GM23338 (cell line): ENCODE measurements around the gene PLXND1. TPM values are rescaled to one million over a fixed set of nuclear protein-coding genes. Genes with fewer than 3 reads are reported as not detected.

Experiments used
- ATAC-seq: fragments of 200-7000 bp; cut with Tn5 transposase; 3 replicates; pipeline ENCODE4 v1.9.1; 2020
- DNase-seq: peaks from one replicate; pipeline ENCODE4 v3.0.0-alpha.2; 2015; ENCODE audit warnings: low spot score
- H2AFZ ChIP-seq: fragments of 200-600 bp; sonication (generic); 2 replicates; pipeline ENCODE4 v1.8.0; 2016; ENCODE audit warnings: antibody characterized with exemption, mild to moderate bottlenecking, moderate library complexity
- H3F3A ChIP-seq: fragments of 200-600 bp; sonication (generic); replicated peaks from 2 replicates; pipeline ENCODE4 v1.8.0; 2017; ENCODE audit warnings: antibody characterized with exemption, mixed run types, low read depth
- H3K27ac ChIP-seq: fragments of 200-600 bp; sonication (generic); 2 replicates; pipeline ENCODE4 v1.6.1; 2016; ENCODE audit warnings: low read depth
- H3K27me3 ChIP-seq: fragments of 200-600 bp; sonication (generic); 2 replicates; pipeline ENCODE4 v1.8.0; 2016; ENCODE audit warnings: mild to moderate bottlenecking, mixed run types, moderate library complexity; ENCODE audit not compliant: insufficient read depth
- H3K36me3 ChIP-seq: fragments of 200-600 bp; sonication (generic); 2 replicates; pipeline ENCODE4 v1.8.0; 2016; ENCODE audit warnings: mild to moderate bottlenecking; ENCODE audit not compliant: insufficient read depth
- H3K4me1 ChIP-seq: fragments of 200-600 bp; sonication (generic); 2 replicates; pipeline ENCODE4 v1.8.0; 2016; ENCODE audit warnings: mild to moderate bottlenecking, moderate library complexity; ENCODE audit not compliant: insufficient read depth
- H3K4me2 ChIP-seq: fragments of 200-600 bp; sonication (generic); 2 replicates; pipeline ENCODE4 v1.7.1; 2017; ENCODE audit warnings: mixed run types
- H3K4me3 ChIP-seq: fragments of 200-600 bp; sonication (generic); 2 replicates; pipeline ENCODE4 v1.6.1; 2016; ENCODE audit warnings: mixed run types
- H3K79me2 ChIP-seq: fragments of 200-600 bp; sonication (generic); replicated peaks from 2 replicates; pipeline ENCODE4 v1.8.0; 2017; ENCODE audit warnings: mild to moderate bottlenecking; ENCODE audit not compliant: insufficient read depth
- H3K9me2 ChIP-seq: fragments of 200-600 bp; sonication (generic); 2 replicates; pipeline ENCODE4 v1.8.0; 2017; ENCODE audit not compliant: insufficient read depth
- H4K20me1 ChIP-seq: fragments of 200-600 bp; sonication (generic); replicated peaks from 2 replicates; pipeline ENCODE4 v1.8.0; 2017; ENCODE audit warnings: mild to moderate bottlenecking; ENCODE audit not compliant: insufficient read depth
- H3K27ac Mint-ChIP-seq: 2 replicates; pipeline ENCODE4 v1.8.0; 2020; ENCODE audit warnings: inconsistent platforms, mild to moderate bottlenecking, moderate library complexity, mixed read lengths
- H3K27me3 Mint-ChIP-seq: 3 replicates; pipeline ENCODE4 v1.8.0; 2022; ENCODE audit warnings: low read depth, mild to moderate bottlenecking, moderate library complexity, mixed read lengths, inconsistent platforms; ENCODE audit not compliant: insufficient read depth, poor library complexity
- H3K36me3 Mint-ChIP-seq: 3 replicates; pipeline ENCODE4 v1.8.0; 2021; ENCODE audit warnings: low read depth, mild to moderate bottlenecking, inconsistent platforms, moderate library complexity, mixed read lengths
- H3K4me1 Mint-ChIP-seq: 3 replicates; pipeline ENCODE4 v1.8.0; 2020; ENCODE audit warnings: mild to moderate bottlenecking, inconsistent platforms, mixed read lengths
- H3K4me3 Mint-ChIP-seq: 3 replicates; pipeline ENCODE4 v1.8.0; 2021; ENCODE audit warnings: moderate library complexity, mild to moderate bottlenecking, inconsistent platforms, mixed read lengths
- H3K9me3 Mint-ChIP-seq: 3 replicates; pipeline ENCODE4 v1.8.0; 2020; ENCODE audit warnings: moderate library complexity, mild to moderate bottlenecking, inconsistent platforms, mixed read lengths
- CREB1 ChIP-seq: fragments of 250-450 bp; sonication (Bioruptor Pico); IDR thresholded peaks from 2 replicates; pipeline ENCODE4 v1.5.0; 2020; ENCODE audit warnings: low read depth, mild to moderate bottlenecking, moderate library complexity
- CTCF ChIP-seq, 2 experiments: fragments of 200-600 bp in 1 of 2; sonication (generic) in 1 of 2; conservative IDR thresholded peaks; 2 replicates each; pipeline versions ENCODE4 v1.5.1 to v1.6.1; 2016 to 2017; ENCODE audit warnings: antibody characterized with exemption in 2 of 2, low read depth in 2 of 2, mild to moderate bottlenecking in 2 of 2, moderate library complexity in 1 of 2
- EZH2 ChIP-seq: fragments of 200-600 bp; sonication (generic); IDR thresholded peaks from one replicate; pipeline ENCODE4 v1.8.0; 2017; ENCODE audit warnings: antibody characterized with exemption, mild to moderate bottlenecking, low read depth; ENCODE audit not compliant: unreplicated experiment
- EZH2phosphoT487 ChIP-seq: fragments of 200-600 bp; sonication (generic); IDR thresholded peaks from one replicate; pipeline ENCODE4 v1.8.1; 2018; ENCODE audit warnings: antibody characterized with exemption; ENCODE audit not compliant: unreplicated experiment
- JUNB ChIP-seq: IDR thresholded peaks from one replicate; pipeline ENCODE4 v1.6.1; 2016; ENCODE audit warnings: antibody characterized with exemption; ENCODE audit not compliant: unreplicated experiment
- NANOG ChIP-seq: IDR thresholded peaks from 2 replicates; pipeline ENCODE4 v1.6.1; 2016; ENCODE audit warnings: antibody characterized with exemption, borderline replicate concordance
- POLR2AphosphoS5 ChIP-seq: IDR thresholded peaks from 2 replicates; pipeline ENCODE4 v1.6.1; 2016; ENCODE audit warnings: antibody characterized with exemption, low read depth
- STAT1 ChIP-seq: IDR thresholded peaks from one replicate; pipeline ENCODE4 v1.6.1; 2016; ENCODE audit warnings: antibody characterized with exemption; ENCODE audit not compliant: unreplicated experiment
- ZNF114 ChIP-seq: fragments of 250-450 bp; sonication (Bioruptor Pico); IDR thresholded peaks from 2 replicates; pipeline ENCODE4 v1.5.0; 2020; ENCODE audit warnings: mild to moderate bottlenecking, moderate library complexity
- ZNF331 ChIP-seq: fragments of 250-450 bp; sonication (Bioruptor Pico); IDR thresholded peaks from 2 replicates; pipeline ENCODE4 v1.5.0; 2020; ENCODE audit warnings: low read depth, mild to moderate bottlenecking, moderate library complexity
- polyA plus RNA-seq: library from polyadenylated mRNA; unstranded; fragments of >200 nt; fragmentation: Nextera tagmentation; extraction: Ambion mirVana; gene quantifications from 2 replicates; pipeline ENCODE4 v1.2.1, GENCODE V29; 2016
- total RNA-seq: library from RNA; depleted of rRNA; stranded (reverse); fragments of >200 nt; shearing (Covaris generic); gene quantifications from 2 replicates; pipeline ENCODE4 v1.2.3, GENCODE V29; 2014
- TF ChIP-seq, protein P1 (sequence below): IDR thresholded peaks from 2 replicates; pipeline ENCODE4 v1.6.1; 2016; ENCODE audit warnings: antibody characterized with exemption
- TF ChIP-seq, protein P2 (sequence below): IDR thresholded peaks from one replicate; pipeline ENCODE4 v1.6.1; 2018; ENCODE audit warnings: antibody characterized with exemption; ENCODE audit not compliant: unreplicated experiment
- TF ChIP-seq, protein P3 (sequence below): fragments of 250-450 bp; sonication (Bioruptor Pico); IDR thresholded peaks from 2 replicates; pipeline ENCODE4 v1.5.0; 2020; ENCODE audit warnings: mild to moderate bottlenecking, moderate library complexity

Gene PLXND1
- total and polyA plus RNA-seq, 2 experiments from 2014 or later = 13.3 to 60.4 TPM

GRCh38 chr3:129621626-129622225 lies 15.2 kb upstream of the PLXND1 start:
- Histone ChIP-seq H3K4me3 (no peak overlapping the region), H3K36me3 (no peaks in the 10 kb centered on the region), H4K20me1 (no peaks in the 10 kb centered on the region), H3K4me1 (peaks cover 13% of the 10 kb centered on the region), H3K79me2 (no peaks in the 10 kb centered on the region), H2AFZ (no peak overlapping the region), H3K27me3 (no peaks in the 10 kb centered on the region), H3K4me2 (no peak overlapping the region), H3K9me2 (no peaks in the 10 kb centered on the region), H3K27ac (no peak overlapping the region), H3F3A (peaks cover 3% of the 10 kb centered on the region; the same call in 1 of the 2 replicates)
- H3K27ac Mint-ChIP-seq = no peak overlapping the region
- H3K27me3 Mint-ChIP-seq = peaks cover 13% of the 10 kb centered on the region
- TF ChIP-seq JUNB = no peak
- no peak for TF ChIP-seq EZH2phosphoT487
- TF ChIP-seq ZNF114 (CRISPR knock-in tag) = no peak
- no peak for TF ChIP-seq CTCF (conservative IDR thresholded peaks at IDR 0.05; ENCODE audit: low read depth in 2 of 2)
- TF ChIP-seq NANOG = no peak
- no peak for TF ChIP-seq CREB1 (CRISPR knock-in tag)
- TF ChIP-seq, protein P1, sequence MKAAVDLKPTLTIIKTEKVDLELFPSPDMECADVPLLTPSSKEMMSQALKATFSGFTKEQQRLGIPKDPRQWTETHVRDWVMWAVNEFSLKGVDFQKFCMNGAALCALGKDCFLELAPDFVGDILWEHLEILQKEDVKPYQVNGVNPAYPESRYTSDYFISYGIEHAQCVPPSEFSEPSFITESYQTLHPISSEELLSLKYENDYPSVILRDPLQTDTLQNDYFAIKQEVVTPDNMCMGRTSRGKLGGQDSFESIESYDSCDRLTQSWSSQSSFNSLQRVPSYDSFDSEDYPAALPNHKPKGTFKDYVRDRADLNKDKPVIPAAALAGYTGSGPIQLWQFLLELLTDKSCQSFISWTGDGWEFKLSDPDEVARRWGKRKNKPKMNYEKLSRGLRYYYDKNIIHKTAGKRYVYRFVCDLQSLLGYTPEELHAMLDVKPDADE = no peak
- TF ChIP-seq ZNF331 = no peak
- TF ChIP-seq STAT1 = no peak
- TF ChIP-seq POLR2AphosphoS5 = no peak
- TF ChIP-seq, protein P2, sequence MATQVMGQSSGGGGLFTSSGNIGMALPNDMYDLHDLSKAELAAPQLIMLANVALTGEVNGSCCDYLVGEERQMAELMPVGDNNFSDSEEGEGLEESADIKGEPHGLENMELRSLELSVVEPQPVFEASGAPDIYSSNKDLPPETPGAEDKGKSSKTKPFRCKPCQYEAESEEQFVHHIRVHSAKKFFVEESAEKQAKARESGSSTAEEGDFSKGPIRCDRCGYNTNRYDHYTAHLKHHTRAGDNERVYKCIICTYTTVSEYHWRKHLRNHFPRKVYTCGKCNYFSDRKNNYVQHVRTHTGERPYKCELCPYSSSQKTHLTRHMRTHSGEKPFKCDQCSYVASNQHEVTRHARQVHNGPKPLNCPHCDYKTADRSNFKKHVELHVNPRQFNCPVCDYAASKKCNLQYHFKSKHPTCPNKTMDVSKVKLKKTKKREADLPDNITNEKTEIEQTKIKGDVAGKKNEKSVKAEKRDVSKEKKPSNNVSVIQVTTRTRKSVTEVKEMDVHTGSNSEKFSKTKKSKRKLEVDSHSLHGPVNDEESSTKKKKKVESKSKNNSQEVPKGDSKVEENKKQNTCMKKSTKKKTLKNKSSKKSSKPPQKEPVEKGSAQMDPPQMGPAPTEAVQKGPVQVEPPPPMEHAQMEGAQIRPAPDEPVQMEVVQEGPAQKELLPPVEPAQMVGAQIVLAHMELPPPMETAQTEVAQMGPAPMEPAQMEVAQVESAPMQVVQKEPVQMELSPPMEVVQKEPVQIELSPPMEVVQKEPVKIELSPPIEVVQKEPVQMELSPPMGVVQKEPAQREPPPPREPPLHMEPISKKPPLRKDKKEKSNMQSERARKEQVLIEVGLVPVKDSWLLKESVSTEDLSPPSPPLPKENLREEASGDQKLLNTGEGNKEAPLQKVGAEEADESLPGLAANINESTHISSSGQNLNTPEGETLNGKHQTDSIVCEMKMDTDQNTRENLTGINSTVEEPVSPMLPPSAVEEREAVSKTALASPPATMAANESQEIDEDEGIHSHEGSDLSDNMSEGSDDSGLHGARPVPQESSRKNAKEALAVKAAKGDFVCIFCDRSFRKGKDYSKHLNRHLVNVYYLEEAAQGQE = no peak
- TF ChIP-seq EZH2 = no peak
- TF ChIP-seq, protein P3, sequence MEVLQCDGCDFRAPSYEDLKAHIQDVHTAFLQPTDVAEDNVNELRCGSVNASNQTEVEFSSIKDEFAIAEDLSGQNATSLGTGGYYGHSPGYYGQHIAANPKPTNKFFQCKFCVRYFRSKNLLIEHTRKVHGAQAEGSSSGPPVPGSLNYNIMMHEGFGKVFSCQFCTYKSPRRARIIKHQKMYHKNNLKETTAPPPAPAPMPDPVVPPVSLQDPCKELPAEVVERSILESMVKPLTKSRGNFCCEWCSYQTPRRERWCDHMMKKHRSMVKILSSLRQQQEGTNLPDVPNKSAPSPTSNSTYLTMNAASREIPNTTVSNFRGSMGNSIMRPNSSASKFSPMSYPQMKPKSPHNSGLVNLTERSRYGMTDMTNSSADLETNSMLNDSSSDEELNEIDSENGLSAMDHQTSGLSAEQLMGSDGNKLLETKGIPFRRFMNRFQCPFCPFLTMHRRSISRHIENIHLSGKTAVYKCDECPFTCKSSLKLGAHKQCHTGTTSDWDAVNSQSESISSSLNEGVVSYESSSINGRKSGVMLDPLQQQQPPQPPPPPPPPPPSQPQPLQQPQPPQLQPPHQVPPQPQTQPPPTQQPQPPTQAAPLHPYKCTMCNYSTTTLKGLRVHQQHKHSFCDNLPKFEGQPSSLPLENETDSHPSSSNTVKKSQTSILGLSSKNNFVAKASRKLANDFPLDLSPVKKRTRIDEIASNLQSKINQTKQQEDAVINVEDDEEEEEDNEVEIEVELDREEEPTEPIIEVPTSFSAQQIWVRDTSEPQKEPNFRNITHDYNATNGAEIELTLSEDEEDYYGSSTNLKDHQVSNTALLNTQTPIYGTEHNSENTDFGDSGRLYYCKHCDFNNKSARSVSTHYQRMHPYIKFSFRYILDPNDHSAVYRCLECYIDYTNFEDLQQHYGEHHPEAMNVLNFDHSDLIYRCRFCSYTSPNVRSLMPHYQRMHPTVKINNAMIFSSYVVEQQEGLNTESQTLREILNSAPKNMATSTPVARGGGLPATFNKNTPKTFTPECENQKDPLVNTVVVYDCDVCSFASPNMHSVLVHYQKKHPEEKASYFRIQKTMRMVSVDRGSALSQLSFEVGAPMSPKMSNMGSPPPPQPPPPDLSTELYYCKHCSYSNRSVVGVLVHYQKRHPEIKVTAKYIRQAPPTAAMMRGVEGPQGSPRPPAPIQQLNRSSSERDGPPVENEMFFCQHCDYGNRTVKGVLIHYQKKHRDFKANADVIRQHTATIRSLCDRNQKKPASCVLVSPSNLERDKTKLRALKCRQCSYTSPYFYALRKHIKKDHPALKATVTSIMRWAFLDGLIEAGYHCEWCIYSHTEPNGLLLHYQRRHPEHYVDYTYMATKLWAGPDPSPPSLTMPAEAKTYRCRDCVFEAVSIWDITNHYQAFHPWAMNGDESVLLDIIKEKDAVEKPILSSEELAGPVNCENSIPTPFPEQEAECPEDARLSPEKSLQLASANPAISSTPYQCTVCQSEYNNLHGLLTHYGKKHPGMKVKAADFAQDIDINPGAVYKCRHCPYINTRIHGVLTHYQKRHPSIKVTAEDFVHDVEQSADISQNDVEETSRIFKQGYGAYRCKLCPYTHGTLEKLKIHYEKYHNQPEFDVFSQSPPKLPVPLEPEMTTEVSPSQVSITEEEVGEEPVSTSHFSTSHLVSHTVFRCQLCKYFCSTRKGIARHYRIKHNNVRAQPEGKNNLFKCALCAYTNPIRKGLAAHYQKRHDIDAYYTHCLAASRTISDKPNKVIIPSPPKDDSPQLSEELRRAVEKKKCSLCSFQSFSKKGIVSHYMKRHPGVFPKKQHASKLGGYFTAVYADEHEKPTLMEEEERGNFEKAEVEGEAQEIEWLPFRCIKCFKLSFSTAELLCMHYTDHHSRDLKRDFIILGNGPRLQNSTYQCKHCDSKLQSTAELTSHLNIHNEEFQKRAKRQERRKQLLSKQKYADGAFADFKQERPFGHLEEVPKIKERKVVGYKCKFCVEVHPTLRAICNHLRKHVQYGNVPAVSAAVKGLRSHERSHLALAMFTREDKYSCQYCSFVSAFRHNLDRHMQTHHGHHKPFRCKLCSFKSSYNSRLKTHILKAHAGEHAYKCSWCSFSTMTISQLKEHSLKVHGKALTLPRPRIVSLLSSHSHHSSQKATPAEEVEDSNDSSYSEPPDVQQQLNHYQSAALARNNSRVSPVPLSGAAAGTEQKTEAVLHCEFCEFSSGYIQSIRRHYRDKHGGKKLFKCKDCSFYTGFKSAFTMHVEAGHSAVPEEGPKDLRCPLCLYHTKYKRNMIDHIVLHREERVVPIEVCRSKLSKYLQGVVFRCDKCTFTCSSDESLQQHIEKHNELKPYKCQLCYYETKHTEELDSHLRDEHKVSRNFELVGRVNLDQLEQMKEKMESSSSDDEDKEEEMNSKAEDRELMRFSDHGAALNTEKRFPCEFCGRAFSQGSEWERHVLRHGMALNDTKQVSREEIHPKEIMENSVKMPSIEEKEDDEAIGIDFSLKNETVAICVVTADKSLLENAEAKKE (CRISPR knock-in tag) = no peak
- no peak overlapping the region for H3K4me3 Mint-ChIP-seq
- DNase-seq (no peak), ATAC-seq (no peak)
- peaks cover 32% of the 10 kb centered on the region for H3K4me1 Mint-ChIP-seq
- H3K36me3 Mint-ChIP-seq = no peaks in the 10 kb centered on the region
- no peaks in the 10 kb centered on the region; the same call in 2 of the 3 replicates for H3K9me3 Mint-ChIP-seq
